ENCODE data around the gene MROH7. TPM values are rescaled to one million over a fixed set of nuclear protein-coding genes. Genes with fewer than 3 reads are reported as not detected.

Gene MROH7
- total and polyA plus RNA-seq, 2 of the 13 experiments (the other 11 are each of a cell fraction or from before 2014, with no cell fraction given), result 0.09 TPM

GRCh38 chr1:54715493-54716298, 74.1 kb downstream of the MROH7 start, which contains the start of gene TTC4 (continued):
- TF ChIP-seq, protein P1, sequence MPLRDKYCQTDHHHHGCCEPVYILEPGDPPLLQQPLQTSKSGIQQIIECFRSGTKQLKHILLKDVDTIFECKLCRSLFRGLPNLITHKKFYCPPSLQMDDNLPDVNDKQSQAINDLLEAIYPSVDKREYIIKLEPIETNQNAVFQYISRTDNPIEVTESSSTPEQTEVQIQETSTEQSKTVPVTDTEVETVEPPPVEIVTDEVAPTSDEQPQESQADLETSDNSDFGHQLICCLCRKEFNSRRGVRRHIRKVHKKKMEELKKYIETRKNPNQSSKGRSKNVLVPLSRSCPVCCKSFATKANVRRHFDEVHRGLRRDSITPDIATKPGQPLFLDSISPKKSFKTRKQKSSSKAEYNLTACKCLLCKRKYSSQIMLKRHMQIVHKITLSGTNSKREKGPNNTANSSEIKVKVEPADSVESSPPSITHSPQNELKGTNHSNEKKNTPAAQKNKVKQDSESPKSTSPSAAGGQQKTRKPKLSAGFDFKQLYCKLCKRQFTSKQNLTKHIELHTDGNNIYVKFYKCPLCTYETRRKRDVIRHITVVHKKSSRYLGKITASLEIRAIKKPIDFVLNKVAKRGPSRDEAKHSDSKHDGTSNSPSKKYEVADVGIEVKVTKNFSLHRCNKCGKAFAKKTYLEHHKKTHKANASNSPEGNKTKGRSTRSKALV (CRISPR knock-in tag; IDR thresholded peaks at IDR 0.05), result no peak
- TF ChIP-seq ZNF557 (CRISPR knock-in tag; IDR thresholded peaks at IDR 0.05) (no peak), PRDM10 (CRISPR knock-in tag; IDR thresholded peaks at IDR 0.05; ENCODE audit: low read depth) (peak; percentile 65; the same call in 1 of the 2 replicates), MXI1 (IDR thresholded peaks at IDR 0.05; ENCODE audit: borderline replicate concordance, low read depth, low read length) (peak; percentile 85; the same call in 2 of the 3 replicates), HNF1A (IDR thresholded peaks at IDR 0.05; ENCODE audit: low read depth) (no peak), HNF1A (CRISPR knock-in tag; IDR thresholded peaks at IDR 0.05; ENCODE audit: borderline replicate concordance) (peak; percentile 77), CBFB (CRISPR knock-in tag; IDR thresholded peaks at IDR 0.05) (peak; percentile 93), NFIB (CRISPR knock-in tag; IDR thresholded peaks at IDR 0.05; ENCODE audit: borderline replicate concordance) (no peak), ZNF318 (CRISPR knock-in tag; IDR thresholded peaks at IDR 0.05) (no peak)

Measured in HepG2 (cell line).